Measurements from ENCODE around the gene MIDN.

DNA sequence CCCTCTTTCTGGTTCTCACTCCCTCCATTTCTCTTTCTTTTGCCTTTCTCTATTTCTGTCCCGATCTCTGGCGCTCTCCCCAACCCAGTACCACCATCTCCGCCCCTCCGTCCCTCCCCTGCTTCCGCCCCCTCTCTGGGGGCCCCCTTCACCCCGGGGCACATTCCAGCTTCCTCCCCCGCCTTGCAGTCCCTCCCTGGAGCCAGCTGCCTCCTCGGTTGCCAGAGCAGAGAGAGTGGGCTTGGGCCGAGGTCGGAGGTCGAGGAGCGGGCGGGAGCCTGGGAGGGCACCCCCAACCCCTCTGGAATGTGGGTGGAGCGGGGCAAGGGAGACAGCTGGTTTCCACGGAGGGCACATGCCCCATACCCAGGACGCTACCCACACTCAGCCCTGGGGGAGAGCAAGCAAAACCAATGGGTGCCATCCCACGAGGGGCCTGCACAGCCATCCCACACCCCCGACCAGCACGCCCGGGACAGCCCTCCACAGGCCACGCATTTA lies 14.3 kb downstream of the MIDN start:
- TF ChIP-seq CTCF (IDR thresholded peaks at IDR 0.05; ENCODE audit: low read depth, low read length, poor library complexity, severe bottlenecking) = no peak
- TF ChIP-seq EZH2phosphoT487 (IDR thresholded peaks at IDR 0.05; ENCODE audit: borderline replicate concordance, low read length) = no peak
